Measurements from ENCODE around the gene SBK1.

- no peak for TF ChIP-seq CTCF (IDR thresholded peaks at IDR 0.05)
- TF ChIP-seq EZH2phosphoT487 (IDR thresholded peaks at IDR 0.05) = no peak
Measured at GRCh38 chr16:28313587-28313986, 21.3 kb downstream of the SBK1 start.

Measured in neural progenitor cell (in vitro differentiated cells).